Smooth muscle cell (in vitro differentiated cells): ENCODE measurements around the gene IGSF11. TPM values are rescaled to one million over a fixed set of nuclear protein-coding genes. Genes with fewer than 3 reads are reported as not detected.

Source experiments
- DNase-seq: peaks from one replicate; lab custom pipeline; 2025; ENCODE audit not compliant: unreplicated experiment; lab: John Stamatoyannopoulos, UW
- H2AFZ ChIP-seq: fragments of 200-600 bp; sonication (generic); 2 replicates; pipeline ENCODE4 v1.6.0; 2016; ENCODE audit warnings: antibody characterized with exemption, low read depth, mild to moderate bottlenecking
- H3F3A ChIP-seq: fragments of 200-600 bp; sonication (generic); 2 replicates; pipeline ENCODE4 v1.6.0; 2017; ENCODE audit warnings: antibody characterized with exemption, low read depth
- H3K27ac ChIP-seq: fragments of 200-600 bp; sonication (generic); 2 replicates; pipeline ENCODE4 v1.5.1; 2016; ENCODE audit warnings: low read depth, mild to moderate bottlenecking
- H3K27me3 ChIP-seq: fragments of 200-600 bp; sonication (generic); 2 replicates; pipeline ENCODE4 v1.6.1; 2016; ENCODE audit warnings: low read depth, mild to moderate bottlenecking
- H3K36me3 ChIP-seq: fragments of 200-600 bp; sonication (generic); 2 replicates; pipeline ENCODE4 v1.5.1; 2016; ENCODE audit warnings: low read depth
- H3K4me1 ChIP-seq: fragments of 200-600 bp; sonication (generic); 2 replicates; pipeline ENCODE4 v1.5.1; 2016; ENCODE audit warnings: low read depth
- H3K4me2 ChIP-seq: fragments of 200-600 bp; sonication (generic); 2 replicates; pipeline ENCODE4 v1.6.0; 2016; ENCODE audit warnings: mild to moderate bottlenecking
- H3K4me3 ChIP-seq: fragments of 200-600 bp; sonication (generic); 2 replicates; pipeline ENCODE4 v1.5.1; 2016; ENCODE audit warnings: mild to moderate bottlenecking
- H3K79me2 ChIP-seq: fragments of 200-600 bp; sonication (generic); 2 replicates; pipeline ENCODE4 v1.6.0; 2016; ENCODE audit warnings: low read depth, mild to moderate bottlenecking
- H3K9ac ChIP-seq: fragments of 200-600 bp; sonication (generic); 2 replicates; pipeline ENCODE4 v1.6.0; 2016; ENCODE audit warnings: low read depth
- H3K9me3 ChIP-seq: fragments of 200-600 bp; sonication (generic); replicated peaks from 2 replicates; pipeline ENCODE4 v1.5.1; 2016; ENCODE audit warnings: low read depth
- H4K20me1 ChIP-seq: fragments of 200-600 bp; sonication (generic); 2 replicates; pipeline ENCODE4 v1.6.0; 2016; ENCODE audit warnings: low read depth
- CTCF ChIP-seq: fragments of 200-600 bp; sonication (generic); IDR thresholded peaks from 2 replicates; pipeline ENCODE4 v1.5.1; 2017; ENCODE audit warnings: borderline replicate concordance, mild to moderate bottlenecking, antibody characterized with exemption; ENCODE audit not compliant: insufficient read depth, poor library complexity, severe bottlenecking
- WGBS: methylation state at CpG from one replicate; pipeline ENCODE4 v1.1.7; 2016; ENCODE audit warnings: low lambda C conversion rate; 5-methylcytosine and 5-hydroxymethylcytosine counted together
- polyA plus RNA-seq: library from polyadenylated mRNA; unstranded; fragments of >200 nt; fragmentation: Nextera tagmentation; extraction: Ambion mirVana; gene quantifications from 2 replicates; pipeline ENCODE4 v1.2.1, GENCODE V29; 2016
- total RNA-seq: library from RNA; depleted of rRNA; stranded (reverse); fragments of >200 nt; gene quantifications from 2 replicates; pipeline ENCODE4 v1.2.3, GENCODE V29; 2014

Gene IGSF11
- total and polyA plus RNA-seq, 2 experiments from 2014 or later, result not detected

GRCh38 chr3:118910332-118910731 is 124.3 kb downstream of the IGSF11 start:
- no peak for TF ChIP-seq CTCF
- DNase-seq, result no peak
- no peaks in the 10 kb centered on the region for H3K36me3 ChIP-seq
- WGBS, result 90% methylated on average over 3 of the region's 3 CpGs
- H3K9ac ChIP-seq, result no peak overlapping the region
- H3K79me2 ChIP-seq, result no peaks in the 10 kb centered on the region
- no peak overlapping the region for H3K4me3 ChIP-seq
- no peak overlapping the region for H3K4me2 ChIP-seq
- H3K9me3 ChIP-seq, result no peaks in the 10 kb centered on the region
- no peak overlapping the region for H2AFZ ChIP-seq
- no peaks in the 10 kb centered on the region for H4K20me1 ChIP-seq
- H3F3A ChIP-seq, result no peaks in the 10 kb centered on the region
- H3K27me3 ChIP-seq, result no peaks in the 10 kb centered on the region
- H3K27ac ChIP-seq, result no peak overlapping the region
- peaks cover 3% of the 10 kb centered on the region for H3K4me1 ChIP-seq

GRCh38 chr3:118909763-118910162 is 124.9 kb downstream of the IGSF11 start:
- Histone ChIP-seq H3K79me2 (no peaks in the 10 kb centered on the region), H3K4me3 (no peak overlapping the region), H3K9me3 (no peaks in the 10 kb centered on the region), H2AFZ (no peak overlapping the region), H3K36me3 (no peaks in the 10 kb centered on the region), H3K4me1 (peaks cover 3% of the 10 kb centered on the region), H3F3A (no peaks in the 10 kb centered on the region), H3K27ac (no peak overlapping the region), H3K4me2 (no peak overlapping the region), H3K27me3 (no peaks in the 10 kb centered on the region), H3K9ac (no peak overlapping the region), H4K20me1 (no peaks in the 10 kb centered on the region)
- no peak for TF ChIP-seq CTCF
- no peak for DNase-seq

- H3K4me2 ChIP-seq, result no peak overlapping the region
- H3K4me3 ChIP-seq, result no peak overlapping the region
- no peak for TF ChIP-seq CTCF
- H3K79me2 ChIP-seq, result no peaks in the 10 kb centered on the region
- H2AFZ ChIP-seq, result no peak overlapping the region
- H3K4me1 ChIP-seq, result peaks cover 3% of the 10 kb centered on the region
- H3K36me3 ChIP-seq, result no peaks in the 10 kb centered on the region
- no peak overlapping the region for H3K9ac ChIP-seq
- no peaks in the 10 kb centered on the region for H4K20me1 ChIP-seq
- no peaks in the 10 kb centered on the region for H3F3A ChIP-seq
- 37% methylated on average over 2 of the region's 2 CpGs for WGBS
- no peak overlapping the region for H3K27ac ChIP-seq
- H3K27me3 ChIP-seq, result no peaks in the 10 kb centered on the region
- DNase-seq, result no peak
- H3K9me3 ChIP-seq, result no peaks in the 10 kb centered on the region
Measured at GRCh38 chr3:118907909-118908308, 126.7 kb downstream of the IGSF11 start.

GRCh38 chr3:118900737-118901525 is 133.7 kb downstream of the IGSF11 start:
- H3K4me3 ChIP-seq, result no peak overlapping the region
- peaks cover 17% of the 10 kb centered on the region for H3K27me3 ChIP-seq
- H2AFZ ChIP-seq, result no peak overlapping the region
- no peaks in the 10 kb centered on the region for H3K36me3 ChIP-seq
- H3K27ac ChIP-seq, result no peak overlapping the region
- no peak for TF ChIP-seq CTCF
- WGBS, result 87% methylated on average over 4 of the region's 4 CpGs
- H3F3A ChIP-seq, result no peaks in the 10 kb centered on the region
- no peaks in the 10 kb centered on the region for H3K4me1 ChIP-seq
- DNase-seq, result no peak
- no peaks in the 10 kb centered on the region for H3K9me3 ChIP-seq
- H3K79me2 ChIP-seq, result no peaks in the 10 kb centered on the region
- no peak overlapping the region for H3K9ac ChIP-seq
- H3K4me2 ChIP-seq, result no peak overlapping the region
- H4K20me1 ChIP-seq, result no peaks in the 10 kb centered on the region
